HEK293 (cell line): ENCODE results near the gene TMEM92.

Experiments
- CTCF ChIA-PET: fragments of 350-600 bp; formaldehyde crosslinking; extraction: SDS; loops from one replicate; lab custom pipeline; 2021; ENCODE audit warnings: antibody characterized with exemption; lab: Yijun Ruan, JAX
- POLR2A ChIA-PET: fragments of 300-600 bp; formaldehyde crosslinking; extraction: SDS; loops from one replicate; lab custom pipeline; 2020; ENCODE audit warnings: antibody characterized with exemption, inconsistent platforms; lab: Yijun Ruan, JAX
- H3K27ac ChIP-seq: fragments of 200-500 bp; sonication (Bioruptor generic); 2 replicates; pipeline ENCODE4 v1.5.1; 2014; ENCODE audit warnings: low read depth, low read length, control low read depth, inconsistent platforms; ENCODE audit errors: extremely low read depth
- H3K36me3 ChIP-seq, 2 experiments: fragments of 200-500 bp in 1 of 2; sonication (Bioruptor generic) in 1 of 2; 1 replicate in 1 of 2; 2 replicates in 1 of 2; pipeline ENCODE4 v1.5.1; 2014 to 2017; ENCODE audit warnings: inconsistent platforms in 2 of 2, low read length in 2 of 2; ENCODE audit not compliant: control insufficient read depth in 2 of 2, insufficient read depth in 1 of 2
- H3K4me1 ChIP-seq: fragments of 200-500 bp; sonication (Bioruptor generic); 2 replicates; pipeline ENCODE4 v1.5.1; 2014; ENCODE audit warnings: mild to moderate bottlenecking, low read length, inconsistent platforms; ENCODE audit not compliant: control insufficient read depth, insufficient read depth
- H3K4me3 ChIP-seq: 2 replicates; pipeline ENCODE4 v1.5.1; 2011; ENCODE audit warnings: low read depth, mild to moderate bottlenecking, control low read depth, low read length, moderate library complexity
- H3K9me3 ChIP-seq: fragments of 200-500 bp; sonication (Bioruptor generic); 2 replicates; pipeline ENCODE4 v1.5.1; 2014; ENCODE audit warnings: low read depth, low read length, inconsistent platforms; ENCODE audit not compliant: control insufficient read depth, insufficient read depth
- BCL11A ChIP-seq: fragments of 450-650 bp; formaldehyde crosslinking; IDR thresholded peaks from 2 replicates; pipeline ENCODE4 v1.5.1; 2016; ENCODE audit warnings: low read depth, missing biosample characterization, missing genetic modification characterization
- KLF10 ChIP-seq: fragments of 450-650 bp; IDR thresholded peaks from 2 replicates; pipeline ENCODE4 v1.5.1; 2018; ENCODE audit warnings: missing biosample characterization, mild to moderate bottlenecking, missing genetic modification characterization
- ZBTB21 ChIP-seq: fragments of 450-650 bp; formaldehyde crosslinking; IDR thresholded peaks from 2 replicates; pipeline ENCODE4 v1.5.1; 2017; ENCODE audit warnings: missing biosample characterization, missing genetic modification characterization
- ZEB2 ChIP-seq: fragments of 450-650 bp; formaldehyde crosslinking; IDR thresholded peaks from 2 replicates; pipeline ENCODE4 v1.5.1; 2016; ENCODE audit warnings: missing biosample characterization, missing genetic modification characterization
- ZFHX2 ChIP-seq: fragments of 450-650 bp; formaldehyde crosslinking; conservative IDR thresholded peaks from 2 replicates; pipeline ENCODE4 v1.5.1; 2016; ENCODE audit warnings: missing biosample characterization, missing genetic modification characterization
- ZNF10 ChIP-seq: fragments of 450-650 bp; formaldehyde crosslinking; IDR thresholded peaks from 2 replicates; pipeline ENCODE4 v1.5.1; 2017; ENCODE audit warnings: missing biosample characterization, missing genetic modification characterization
- ZNF121 ChIP-seq: fragments of 450-650 bp; formaldehyde crosslinking; IDR thresholded peaks from 2 replicates; pipeline ENCODE4 v1.5.1; 2016; ENCODE audit warnings: missing biosample characterization, missing genetic modification characterization
- ZNF132 ChIP-seq: fragments of 450-650 bp; formaldehyde crosslinking; IDR thresholded peaks from 2 replicates; pipeline ENCODE4 v1.5.1; 2017; ENCODE audit warnings: missing biosample characterization, missing genetic modification characterization, borderline replicate concordance
- ZNF146 ChIP-seq: fragments of 450-650 bp; formaldehyde crosslinking; IDR thresholded peaks from 2 replicates; pipeline ENCODE4 v1.5.1; 2016; ENCODE audit warnings: missing biosample characterization, missing genetic modification characterization
- ZNF157 ChIP-seq: fragments of 450-650 bp; formaldehyde crosslinking; IDR thresholded peaks from 2 replicates; pipeline ENCODE4 v1.5.1; 2016; ENCODE audit warnings: missing biosample characterization, missing genetic modification characterization
- ZNF174 ChIP-seq: fragments of 450-650 bp; formaldehyde crosslinking; IDR thresholded peaks from 2 replicates; pipeline ENCODE4 v1.5.0; 2017; ENCODE audit warnings: missing biosample characterization, mild to moderate bottlenecking, missing genetic modification characterization
- ZNF292 ChIP-seq: fragments of 450-650 bp; formaldehyde crosslinking; IDR thresholded peaks from 2 replicates; pipeline ENCODE4 v1.5.1; 2016; ENCODE audit warnings: low read depth, missing biosample characterization, missing genetic modification characterization, borderline replicate concordance
- ZNF571 ChIP-seq: fragments of 450-650 bp; formaldehyde crosslinking; IDR thresholded peaks from 2 replicates; pipeline ENCODE4 v1.5.0; 2017; ENCODE audit warnings: missing biosample characterization, missing genetic modification characterization
- ZNF658 ChIP-seq: fragments of 450-650 bp; formaldehyde crosslinking; IDR thresholded peaks from 2 replicates; pipeline ENCODE4; 2016; ENCODE audit warnings: missing biosample characterization, missing genetic modification characterization
- ZNF677 ChIP-seq: fragments of 450-650 bp; IDR thresholded peaks from 2 replicates; pipeline ENCODE4 v1.5.0; 2018; ENCODE audit warnings: missing biosample characterization, mild to moderate bottlenecking, missing genetic modification characterization, moderate library complexity
- ZNF701 ChIP-seq: fragments of 450-650 bp; formaldehyde crosslinking; IDR thresholded peaks from 2 replicates; pipeline ENCODE4 v1.5.1; 2016; ENCODE audit warnings: missing biosample characterization, missing genetic modification characterization
- ZNF843 ChIP-seq: fragments of 450-650 bp; formaldehyde crosslinking; IDR thresholded peaks from 2 replicates; pipeline ENCODE4 v1.5.1; 2016; ENCODE audit warnings: missing biosample characterization, missing genetic modification characterization
- TF ChIP-seq, protein P1 (sequence below): fragments of 450-650 bp; formaldehyde crosslinking; IDR thresholded peaks from 2 replicates; pipeline ENCODE4 v1.5.1; 2016; ENCODE audit warnings: missing biosample characterization, missing genetic modification characterization
- TF ChIP-seq, protein P2 (sequence below): fragments of 450-650 bp; formaldehyde crosslinking; optimal IDR thresholded peaks from 2 replicates; pipeline ENCODE3; 2016; ENCODE audit warnings: missing biosample characterization, mild to moderate bottlenecking, missing genetic modification characterization
- TF ChIP-seq, protein P3 (sequence below): fragments of 450-650 bp; formaldehyde crosslinking; IDR thresholded peaks from 2 replicates; pipeline ENCODE4 v1.5.1; 2016; ENCODE audit warnings: missing biosample characterization, missing genetic modification characterization
- TF ChIP-seq, protein P4 (sequence below): fragments of 450-650 bp; formaldehyde crosslinking; conservative IDR thresholded peaks from 2 replicates; pipeline ENCODE4 v1.5.1; 2016; ENCODE audit warnings: low read depth, missing biosample characterization, missing genetic modification characterization

The TMEM92 gene

DNA sequence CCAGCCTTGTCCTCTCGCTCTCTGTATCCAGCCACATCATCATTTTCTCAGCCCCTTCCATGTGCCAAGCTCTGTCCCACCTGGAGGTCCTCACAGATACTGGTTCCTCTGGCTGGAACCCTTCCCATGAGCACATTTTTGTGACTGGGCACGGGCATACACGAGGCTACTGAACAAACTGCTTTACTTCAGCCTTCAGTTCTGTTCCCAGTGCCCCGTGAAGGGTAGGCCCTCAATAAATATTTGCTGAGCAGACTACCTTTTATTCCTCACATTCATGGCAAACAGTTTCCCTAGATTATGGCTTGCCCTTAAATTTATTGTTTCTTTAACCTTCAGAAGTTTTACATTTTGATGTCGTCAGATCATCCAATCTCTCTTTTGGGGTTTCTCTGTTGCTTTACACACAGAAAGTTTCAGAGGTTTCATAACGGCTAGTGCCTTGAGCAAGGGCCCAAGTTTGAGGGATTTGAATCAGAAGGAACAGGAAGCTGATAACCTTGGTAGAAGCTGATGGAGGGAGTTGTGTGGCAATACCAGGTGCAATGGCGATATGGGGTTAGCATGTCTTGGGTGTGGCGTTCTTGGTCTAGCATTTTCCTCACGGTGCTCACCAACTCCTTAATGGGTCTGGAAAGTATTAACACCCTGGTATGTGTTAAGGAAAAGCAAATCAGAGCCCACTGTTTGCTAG lies 27.8 kb downstream of the TMEM92 start:
- no peaks in the 10 kb centered on the region for H3K4me1 ChIP-seq
- CTCF ChIA-PET, result interaction anchor here (0.9 to 2.6 kb wide), 4 partner anchors 19 to 208 kb away, joined by 3 to 10 read pairs (median 4); no protein-coding TSS in a partner anchor
- TF ChIP-seq ZNF157 (tag by site-specific recombination) (no peak), ZNF677 (tag by site-specific recombination) (no peak), ZNF146 (no peak), ZFHX2 (tag by site-specific recombination) (no peak), ZBTB21 (tag by site-specific recombination) (no peak), BCL11A (tag by site-specific recombination) (no peak), ZNF843 (tag by site-specific recombination) (no peak), ZNF10 (tag by site-specific recombination) (no peak), ZNF292 (no peak), ZNF121 (tag by site-specific recombination) (no peak), ZNF701 (tag by site-specific recombination) (no peak), ZNF658 (tag by site-specific recombination) (no peak), ZEB2 (tag by site-specific recombination) (no peak)
- TF ChIP-seq, all 188 proteins: peak for 0
- H3K9me3 ChIP-seq, result no peaks in the 10 kb centered on the region
- H3K27ac ChIP-seq, result no peak overlapping the region
- H3K36me3 ChIP-seq, result no peaks in the 10 kb centered on the region
- no peak overlapping the region for H3K4me3 ChIP-seq
- POLR2A ChIA-PET, result no interaction called here

DNA sequence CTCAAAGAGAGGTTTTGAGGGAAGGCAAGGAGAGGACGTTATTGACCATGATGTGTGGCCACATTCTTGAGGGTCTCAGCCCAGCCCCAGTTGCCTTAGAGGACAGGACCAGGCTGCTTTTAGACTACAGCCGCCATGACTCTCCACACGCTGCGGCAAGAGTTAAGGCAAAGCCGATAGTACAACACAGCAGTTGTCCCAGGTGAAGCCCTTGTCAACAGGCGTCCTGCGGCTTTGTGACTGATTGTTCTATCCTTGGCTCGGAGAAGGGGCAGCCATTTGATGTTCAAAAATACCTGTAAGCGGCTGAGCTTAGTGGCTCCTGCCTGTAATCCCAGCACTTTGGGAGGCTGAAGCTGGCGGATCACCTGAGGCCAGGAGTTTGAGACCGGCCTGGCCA lies 28.8 kb downstream of the TMEM92 start:
- CTCF ChIA-PET, result interaction anchor here (0.6 to 0.9 kb wide), 3 partner anchors 20 to 418 kb away, joined by 3 to 13 read pairs (median 6); no protein-coding TSS in a partner anchor
- Histone ChIP-seq H3K27ac (no peak overlapping the region), H3K36me3 (no peaks in the 10 kb centered on the region), H3K4me3 (no peak overlapping the region), H3K9me3 (no peaks in the 10 kb centered on the region), H3K4me1 (no peaks in the 10 kb centered on the region)
- POLR2A ChIA-PET, result interaction anchor here (0.6 kb wide), 1 partner anchor 33 kb away, joined by 3 read pairs; no protein-coding TSS in a partner anchor
- TF ChIP-seq ZNF174 (tag by site-specific recombination), result no peak
- TF ChIP-seq, protein P1, sequence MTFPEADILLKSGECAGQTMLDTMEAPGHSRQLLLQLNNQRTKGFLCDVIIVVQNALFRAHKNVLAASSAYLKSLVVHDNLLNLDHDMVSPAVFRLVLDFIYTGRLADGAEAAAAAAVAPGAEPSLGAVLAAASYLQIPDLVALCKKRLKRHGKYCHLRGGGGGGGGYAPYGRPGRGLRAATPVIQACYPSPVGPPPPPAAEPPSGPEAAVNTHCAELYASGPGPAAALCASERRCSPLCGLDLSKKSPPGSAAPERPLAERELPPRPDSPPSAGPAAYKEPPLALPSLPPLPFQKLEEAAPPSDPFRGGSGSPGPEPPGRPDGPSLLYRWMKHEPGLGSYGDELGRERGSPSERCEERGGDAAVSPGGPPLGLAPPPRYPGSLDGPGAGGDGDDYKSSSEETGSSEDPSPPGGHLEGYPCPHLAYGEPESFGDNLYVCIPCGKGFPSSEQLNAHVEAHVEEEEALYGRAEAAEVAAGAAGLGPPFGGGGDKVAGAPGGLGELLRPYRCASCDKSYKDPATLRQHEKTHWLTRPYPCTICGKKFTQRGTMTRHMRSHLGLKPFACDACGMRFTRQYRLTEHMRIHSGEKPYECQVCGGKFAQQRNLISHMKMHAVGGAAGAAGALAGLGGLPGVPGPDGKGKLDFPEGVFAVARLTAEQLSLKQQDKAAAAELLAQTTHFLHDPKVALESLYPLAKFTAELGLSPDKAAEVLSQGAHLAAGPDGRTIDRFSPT, result no peak
- TF ChIP-seq, protein P2, sequence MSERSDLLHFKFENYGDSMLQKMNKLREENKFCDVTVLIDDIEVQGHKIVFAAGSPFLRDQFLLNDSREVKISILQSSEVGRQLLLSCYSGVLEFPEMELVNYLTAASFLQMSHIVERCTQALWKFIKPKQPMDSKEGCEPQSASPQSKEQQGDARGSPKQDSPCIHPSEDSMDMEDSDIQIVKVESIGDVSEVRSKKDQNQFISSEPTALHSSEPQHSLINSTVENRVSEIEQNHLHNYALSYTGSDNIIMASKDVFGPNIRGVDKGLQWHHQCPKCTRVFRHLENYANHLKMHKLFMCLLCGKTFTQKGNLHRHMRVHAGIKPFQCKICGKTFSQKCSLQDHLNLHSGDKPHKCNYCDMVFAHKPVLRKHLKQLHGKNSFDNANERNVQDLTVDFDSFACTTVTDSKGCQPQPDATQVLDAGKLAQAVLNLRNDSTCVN, result no peak
- no peak for TF ChIP-seq ZNF571

DNA sequence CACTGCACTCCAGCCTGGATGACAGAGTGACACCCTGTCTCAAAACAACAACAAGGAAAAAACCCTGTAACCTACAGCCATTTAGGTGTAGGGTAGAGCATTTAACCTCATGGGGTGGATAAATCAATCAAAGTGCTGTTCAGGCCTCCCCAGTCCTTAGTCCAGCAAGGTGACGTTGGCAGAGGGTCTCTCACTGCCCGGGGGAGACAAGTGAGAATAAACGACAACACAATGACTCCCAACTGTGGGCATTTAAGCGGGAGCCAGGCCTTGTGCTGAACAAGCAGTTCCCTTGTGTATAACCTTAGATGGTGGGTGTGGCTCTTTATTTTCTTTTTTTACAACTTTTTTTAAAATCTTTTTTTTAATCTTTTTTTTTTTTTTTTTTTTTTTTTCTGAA lies 29.3 kb downstream of the TMEM92 start:
- TF ChIP-seq, protein P3, sequence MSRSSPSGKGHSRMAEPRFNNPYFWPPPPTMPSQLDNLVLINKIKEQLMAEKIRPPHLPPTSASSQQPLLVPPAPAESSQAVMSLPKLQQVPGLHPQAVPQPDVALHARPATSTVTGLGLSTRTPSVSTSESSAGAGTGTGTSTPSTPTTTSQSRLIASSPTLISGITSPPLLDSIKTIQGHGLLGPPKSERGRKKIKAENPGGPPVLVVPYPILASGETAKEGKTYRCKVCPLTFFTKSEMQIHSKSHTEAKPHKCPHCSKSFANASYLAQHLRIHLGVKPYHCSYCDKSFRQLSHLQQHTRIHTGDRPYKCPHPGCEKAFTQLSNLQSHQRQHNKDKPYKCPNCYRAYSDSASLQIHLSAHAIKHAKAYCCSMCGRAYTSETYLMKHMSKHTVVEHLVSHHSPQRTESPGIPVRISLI (tag by site-specific recombination), result peak; percentile 66; the same call in 1 of the 2 replicates
- TF ChIP-seq, protein P4, sequence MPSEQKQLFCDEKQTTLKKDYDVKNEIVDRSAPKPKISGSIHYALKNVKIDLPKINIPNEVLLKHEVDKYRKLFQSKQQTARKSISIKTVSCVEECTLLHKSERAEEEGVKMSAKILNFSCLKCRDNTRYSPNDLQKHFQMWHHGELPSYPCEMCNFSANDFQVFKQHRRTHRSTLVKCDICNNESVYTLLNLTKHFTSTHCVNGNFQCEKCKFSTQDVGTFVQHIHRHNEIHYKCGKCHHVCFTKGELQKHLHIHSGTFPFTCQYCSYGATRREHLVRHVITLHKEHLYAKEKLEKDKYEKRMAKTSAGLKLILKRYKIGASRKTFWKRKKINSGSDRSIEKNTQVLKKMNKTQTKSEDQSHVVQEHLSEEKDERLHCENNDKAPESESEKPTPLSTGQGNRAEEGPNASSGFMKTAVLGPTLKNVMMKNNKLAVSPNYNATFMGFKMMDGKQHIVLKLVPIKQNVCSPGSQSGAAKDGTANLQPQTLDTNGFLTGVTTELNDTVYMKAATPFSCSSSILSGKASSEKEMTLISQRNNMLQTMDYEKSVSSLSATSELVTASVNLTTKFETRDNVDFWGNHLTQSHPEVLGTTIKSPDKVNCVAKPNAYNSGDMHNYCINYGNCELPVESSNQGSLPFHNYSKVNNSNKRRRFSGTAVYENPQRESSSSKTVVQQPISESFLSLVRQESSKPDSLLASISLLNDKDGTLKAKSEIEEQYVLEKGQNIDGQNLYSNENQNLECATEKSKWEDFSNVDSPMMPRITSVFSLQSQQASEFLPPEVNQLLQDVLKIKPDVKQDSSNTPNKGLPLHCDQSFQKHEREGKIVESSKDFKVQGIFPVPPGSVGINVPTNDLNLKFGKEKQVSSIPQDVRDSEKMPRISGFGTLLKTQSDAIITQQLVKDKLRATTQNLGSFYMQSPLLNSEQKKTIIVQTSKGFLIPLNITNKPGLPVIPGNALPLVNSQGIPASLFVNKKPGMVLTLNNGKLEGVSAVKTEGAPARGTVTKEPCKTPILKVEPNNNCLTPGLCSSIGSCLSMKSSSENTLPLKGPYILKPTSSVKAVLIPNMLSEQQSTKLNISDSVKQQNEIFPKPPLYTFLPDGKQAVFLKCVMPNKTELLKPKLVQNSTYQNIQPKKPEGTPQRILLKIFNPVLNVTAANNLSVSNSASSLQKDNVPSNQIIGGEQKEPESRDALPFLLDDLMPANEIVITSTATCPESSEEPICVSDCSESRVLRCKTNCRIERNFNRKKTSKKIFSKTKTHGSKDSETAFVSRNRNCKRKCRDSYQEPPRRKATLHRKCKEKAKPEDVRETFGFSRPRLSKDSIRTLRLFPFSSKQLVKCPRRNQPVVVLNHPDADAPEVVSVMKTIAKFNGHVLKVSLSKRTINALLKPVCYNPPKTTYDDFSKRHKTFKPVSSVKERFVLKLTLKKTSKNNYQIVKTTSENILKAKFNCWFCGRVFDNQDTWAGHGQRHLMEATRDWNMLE, result no peak
- TF ChIP-seq KLF10 (tag by site-specific recombination) (no peak), ZNF132 (no peak)
- TF ChIP-seq, all 188 proteins: peak for 1
- H3K27ac ChIP-seq, result no peak overlapping the region

More for the DNA sequence above, 29.3 kb downstream of the TMEM92 start:
- Histone ChIP-seq H3K4me1 (no peaks in the 10 kb centered on the region), H3K4me3 (no peak overlapping the region), H3K9me3 (no peaks in the 10 kb centered on the region), H3K36me3 (no peaks in the 10 kb centered on the region)
- ChIA-PET CTCF (interaction anchor here (0.6 to 1.1 kb wide), 4 partner anchors 27 to 322 kb away, joined by 3 to 13 read pairs (median 3); no protein-coding TSS in a partner anchor), POLR2A (no interaction called here)
